Fibroblast of skin of abdomen (primary cell): ENCODE data around the gene PCDHA1.

ENCODE experiments used
- DNase-seq: peaks from one replicate; pipeline ENCODE4 v3.0.0-alpha.2; 2013

Gene PCDHA1

DNA sequence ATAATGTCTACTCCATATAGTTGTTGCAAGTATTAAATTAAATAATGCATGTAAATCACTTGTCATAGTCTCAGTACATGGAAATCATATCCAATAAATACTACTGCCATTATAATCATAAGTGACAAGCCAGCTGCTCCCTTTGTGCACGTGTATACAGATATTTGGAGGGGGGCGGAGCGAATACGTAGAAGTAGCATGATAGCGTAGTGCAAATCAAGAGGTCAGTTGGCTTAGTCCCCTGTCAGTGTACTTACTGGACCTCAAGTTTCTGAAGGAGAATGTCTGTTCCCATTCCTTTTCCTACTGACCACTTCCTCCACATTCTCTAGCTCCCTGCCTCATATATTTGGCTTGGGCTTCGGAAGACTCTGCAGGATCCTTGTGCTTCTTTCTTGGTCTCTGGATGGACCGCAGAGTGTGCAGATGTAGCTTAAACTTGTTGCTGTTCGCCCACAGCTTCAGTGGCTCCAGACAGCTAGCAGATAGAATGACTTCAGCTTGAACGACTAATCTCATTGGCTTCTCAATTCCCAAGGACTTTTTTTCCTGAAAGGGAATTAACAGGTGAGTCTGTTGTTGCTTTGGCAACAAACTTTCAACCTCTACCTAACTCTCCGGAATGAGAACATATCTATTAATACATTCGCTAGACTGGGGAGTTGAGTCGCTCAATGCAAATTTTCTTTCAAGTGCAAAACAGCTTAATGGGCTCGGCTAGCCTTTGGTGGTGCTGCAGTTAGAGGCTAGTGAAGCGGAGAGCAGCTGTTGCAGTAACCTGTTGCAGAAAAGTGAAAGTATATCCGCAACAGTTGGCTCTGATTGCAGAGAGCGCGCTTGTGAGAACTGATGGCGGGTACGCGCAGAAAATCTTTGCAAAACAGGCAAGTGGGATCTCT, 264.9 kb downstream of the PCDHA1 start, which contains the start of gene PCDHB1:
Gene PCDHB1, plus strand, starts transcription at position 753 of the 899 bp plus-strand sequence. Its CDS starts 97 bp downstream, at position 850.
- DNase-seq = no peak

DNA sequence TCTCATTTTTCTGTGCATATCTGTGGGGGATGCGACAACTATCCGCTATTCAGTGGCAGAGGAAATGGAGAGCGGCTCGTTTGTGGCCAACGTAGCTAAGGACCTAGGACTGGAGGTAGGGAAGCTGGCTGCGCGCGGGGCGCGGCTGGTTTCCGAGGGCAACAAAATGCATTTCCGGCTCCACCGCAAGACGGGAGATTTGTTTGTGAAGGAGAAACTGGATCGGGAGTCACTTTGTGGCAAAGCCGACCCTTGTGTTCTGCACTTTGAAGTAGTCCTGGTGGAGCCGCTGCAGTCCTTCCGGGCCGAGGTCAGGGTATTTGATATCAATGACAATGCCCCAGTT, 265.6 kb downstream of the PCDHA1 start:
- DNase-seq = no peak
